Hepatocyte (in vitro differentiated cells): Measurements from ENCODE around the gene APBB2.

Experiments used
- CTCF ChIP-seq: fragments of 200-600 bp; sonication (generic); IDR thresholded peaks from 2 replicates; pipeline ENCODE4 v1.5.1; 2016; ENCODE audit warnings: antibody characterized with exemption, mild to moderate bottlenecking; ENCODE audit not compliant: poor library complexity
- EZH2 ChIP-seq: fragments of 200-600 bp; sonication (generic); IDR thresholded peaks from 2 replicates; pipeline ENCODE4 v1.6.1; 2016; ENCODE audit warnings: antibody characterized with exemption, mild to moderate bottlenecking, borderline replicate concordance

GRCh38 chr4:41184009-41184408 lies 30.3 kb downstream of the APBB2 start:
- TF ChIP-seq CTCF, result no peak
- TF ChIP-seq EZH2, result no peak
